Right lobe of liver (tissue), 6 donors: ENCODE measurements around the gene IFNG-AS1. TPM values are rescaled to one million over a fixed set of nuclear protein-coding genes. Genes with fewer than 3 reads are reported as not detected.

Experiments used
- ATAC-seq, 4 donors: fragments of 200-7000 bp; cut with Tn5 transposase; one replicate each; pipeline ENCODE4 v1.9.1; 2020; ENCODE audit warnings: mild to moderate bottlenecking in 4 of 4, moderate library complexity in 4 of 4
- DNase-seq, 3 donors: peaks; one replicate each; pipeline ENCODE4 v3.0.0-alpha.2; 2020
- H3K27ac ChIP-seq, 3 donors: fragments of 200-600 bp; one replicate each; pipeline ENCODE4 v1.8.0; 2022
- H3K27me3 ChIP-seq, 2 donors: fragments of 200-600 bp; one replicate each; pipeline ENCODE4 v1.8.0; 2022
- H3K36me3 ChIP-seq, 4 donors: fragments of 200-600 bp; sonication (generic) in 1 of 4; one replicate each; pipeline versions ENCODE4 v1.5.1 to v1.8.0; 2017 to 2022; ENCODE audit warnings: control low read depth in 1 of 4
- H3K4me1 ChIP-seq, 4 donors: fragments of 200-600 bp; sonication (generic) in 1 of 4; one replicate each; pipeline versions ENCODE4 v1.5.1 to v1.8.0; 2017 to 2022; ENCODE audit warnings: control low read depth in 1 of 4
- H3K4me3 ChIP-seq, 3 donors: fragments of 200-600 bp; one replicate each; pipeline ENCODE4 v1.8.0; 2022
- H3K9me3 ChIP-seq, 4 donors: fragments of 200-600 bp; sonication (generic) in 1 of 4; one replicate each; pipeline versions ENCODE4 v1.5.1 to v1.8.0; 2017 to 2022; ENCODE audit warnings: control low read depth in 1 of 4
- CTCF ChIP-seq, 4 donors: fragments of 200-600 bp in 3 of 4; fragments of 450-650 bp in 1 of 4; IDR thresholded peaks; one replicate each; pipeline versions ENCODE4 v1.5.1 to v1.8.0; 2016 to 2022; ENCODE audit warnings: antibody characterized with exemption in 4 of 4, mild to moderate bottlenecking in 2 of 4
- POLR2A ChIP-seq: fragments of 450-650 bp; IDR thresholded peaks from one replicate; pipeline ENCODE4 v1.6.1; 2017; ENCODE audit warnings: antibody characterized with exemption, mild to moderate bottlenecking
- WGBS: methylation state at CpG from one replicate; pipeline ENCODE4 v1.1.6; 2018; ENCODE audit warnings: low coverage, low lambda C conversion rate; ENCODE audit not compliant: insufficient coverage; ENCODE audit errors: missing lambda C conversion rate; 5-methylcytosine and 5-hydroxymethylcytosine counted together
- intact Hi-C, 2 donors: fragments of 100-400 bp; cut with DNase I; formaldehyde crosslinking; loops; one replicate each; pipeline versions ENCODE4 v1.11.2 to v1.14.1; 2022
- total RNA-seq, 6 experiments: library from RNA; depleted of rRNA in 2 of 6; stranded (reverse); fragments of >200 nt in 2 of 6; fragmentation: NEBNext Ultra II Directional in 3 of 6; extraction: Animal tissue kit (Norgen Biotek cat#: 25700) in 3 of 6; gene quantifications; one replicate each; pipeline versions ENCODE4 v1.1.0 to v1.2.4, GENCODE V29; 2016 to 2023
- donor health status: DM: no; HTN: yes; CAD: no.
- donor health status: DM: no; HTN: no; CAD: no.
- donor health status: DM: no; HTN: no; CAD: no.
- donor health status: DM: no; HTN: yes; CAD: no.
- donor health status: DM: no; HTN: yes; CAD: no.

The IFNG-AS1 gene
- total RNA-seq, 6 experiments from 2014 or later, result 0.24 TPM; not detected in 5

DNA sequence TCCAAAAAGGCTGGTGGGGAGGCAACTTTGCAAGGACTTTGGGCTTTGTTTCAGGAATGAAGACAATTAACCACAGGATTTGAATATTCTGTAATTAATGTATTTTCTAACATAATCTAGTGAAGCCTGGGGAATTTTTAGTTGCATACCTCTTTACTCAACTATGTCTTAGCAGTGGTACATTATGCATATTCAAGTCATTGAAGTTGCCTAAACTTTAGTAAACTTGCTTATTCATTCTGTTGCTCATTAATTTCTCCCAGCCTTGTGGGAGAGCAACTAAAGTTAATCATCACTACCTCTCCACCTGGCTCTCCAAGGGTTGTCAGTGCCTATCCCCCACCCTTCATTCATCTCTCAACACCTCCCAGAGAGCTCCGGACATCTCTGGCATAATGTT is 54.2 kb downstream of the IFNG-AS1 start:
- DNase-seq (no peak), ATAC-seq (no peak)
- 69% methylated on average over 1 of the region's 1 CpG for WGBS
- H3K4me3 ChIP-seq, result no peak overlapping the region
- intact Hi-C loops, result no loop called here
- H3K9me3 ChIP-seq, result no peaks in the 10 kb centered on the region
- H3K27me3 ChIP-seq, result no peaks in the 10 kb centered on the region
- no peaks in the 10 kb centered on the region for H3K36me3 ChIP-seq
- TF ChIP-seq CTCF (IDR thresholded peaks at IDR 0.05) (no peak), POLR2A (no peak)
- H3K27ac ChIP-seq, result no peak overlapping the region
- no peaks in the 10 kb centered on the region for H3K4me1 ChIP-seq

GRCh38 chr12:68048648-68049297 is 59.5 kb downstream of the IFNG-AS1 start:
- Histone ChIP-seq H3K9me3 (no peaks in the 10 kb centered on the region), H3K27me3 (no peaks in the 10 kb centered on the region), H3K4me1 (no peaks in the 10 kb centered on the region), H3K27ac (no peak overlapping the region), H3K36me3 (no peaks in the 10 kb centered on the region), H3K4me3 (no peak overlapping the region)
- 14% methylated on average over 1 of the region's 1 CpG for WGBS
- ATAC-seq (no peak), DNase-seq (no peak)
- intact Hi-C loops, result no loop called here
- no peak for TF ChIP-seq POLR2A
- no peak for TF ChIP-seq CTCF (IDR thresholded peaks at IDR 0.05)

- 41% methylated on average over 2 of the region's 2 CpGs for WGBS
- intact Hi-C loops, result no loop called here
Measured at GRCh38 chr12:68056300-68056699, 67.1 kb downstream of the IFNG-AS1 start.

GRCh38 chr12:68063900-68064590 is 74.8 kb downstream of the IFNG-AS1 start:
- H3K9me3 ChIP-seq, result no peaks in the 10 kb centered on the region
- intact Hi-C loops, result no loop called here
- H3K27me3 ChIP-seq, result no peaks in the 10 kb centered on the region
- WGBS, result 30% methylated on average over 2 of the region's 6 CpGs
- TF ChIP-seq CTCF (IDR thresholded peaks at IDR 0.05), result no peak
- H3K4me1 ChIP-seq, result no peaks in the 10 kb centered on the region
- no peak for DNase-seq
- no peak overlapping the region for H3K27ac ChIP-seq
- ATAC-seq, result no peak
- no peak overlapping the region for H3K4me3 ChIP-seq
- H3K36me3 ChIP-seq, result no peaks in the 10 kb centered on the region

More at GRCh38 chr12:68056300-68056699, 67.1 kb downstream of the IFNG-AS1 start:
- Histone ChIP-seq H3K27ac (no peak overlapping the region), H3K4me3 (no peak overlapping the region), H3K36me3 (no peaks in the 10 kb centered on the region), H3K4me1 (no peaks in the 10 kb centered on the region), H3K9me3 (no peaks in the 10 kb centered on the region), H3K27me3 (no peaks in the 10 kb centered on the region)
- ATAC-seq (no peak), DNase-seq (no peak)
- TF ChIP-seq POLR2A, result no peak
- TF ChIP-seq CTCF (IDR thresholded peaks at IDR 0.05), result no peak
